GM12891 (cell line): Measurements from ENCODE around the gene PHACTR3.

ENCODE experiments used
- PAX5 ChIP-seq: IDR thresholded peaks from 2 replicates; pipeline ENCODE4 v1.6.1; 2011; ENCODE audit warnings: low read length, moderate library complexity, mild to moderate bottlenecking; ENCODE audit not compliant: insufficient read depth, severe bottlenecking
- POLR2A ChIP-seq: IDR thresholded peaks from 2 replicates; pipeline ENCODE4 v1.6.1; 2011; ENCODE audit warnings: low read depth, low read length, control low read depth
- POLR2AphosphoS5 ChIP-seq: IDR thresholded peaks from 2 replicates; pipeline ENCODE4 v1.6.1; 2011; ENCODE audit warnings: low read depth, low read length, control low read depth
- POU2F2 ChIP-seq: IDR thresholded peaks from 2 replicates; pipeline ENCODE4 v1.6.1; 2011; ENCODE audit warnings: low read depth, mild to moderate bottlenecking, control low read depth, low read length, moderate library complexity
- TAF1 ChIP-seq: IDR thresholded peaks from 2 replicates; pipeline ENCODE4 v1.6.1; 2011; ENCODE audit warnings: low read depth, low read length, control low read depth

GRCh38 chr20:59823491-59824259, 219.3 kb downstream of the PHACTR3 start:
- TF ChIP-seq POU2F2: no peak
- no peak for TF ChIP-seq POLR2A
- TF ChIP-seq POLR2AphosphoS5: no peak
- TF ChIP-seq TAF1: no peak
- no peak for TF ChIP-seq PAX5
